ENCODE results near the gene ZSCAN32. TPM values are rescaled to one million over a fixed set of nuclear protein-coding genes. Genes with fewer than 3 reads are reported as not detected.

The ZSCAN32 gene
- total RNA-seq, 3 donors from 2014 or later (not counting 1 experiment from before 2014, with no cell fraction given): 7.5 to 14.2 (median 14.1) TPM

- intact Hi-C loops (cut with micrococcal nuclease): loop anchor here (10.0 kb wide), 1 partner anchor 59 kb away; the partner anchor contains the start of genes TIGD7 and ZNF75A
- peak in 1 of 2 donors; percentile 6 for DNase-seq
Measured at GRCh38 chr16:3363793-3364192, 37.0 kb downstream of the ZSCAN32 start.

GRCh38 chr16:3362931-3363330 lies 37.9 kb downstream of the ZSCAN32 start:
- DNase-seq: no peak
- Mint-ChIP-seq H3K9me3 (peaks cover 0 to 5% of the 10 kb centered on the region in 2 donors), H3K4me3 (no peak overlapping the region), H3K4me1 (peaks cover 0 to 10% of the 10 kb centered on the region in 2 donors), H3K27me3 (ENCODE audit: low read depth in 2 of 2) (peaks cover 16 to 34% of the 10 kb centered on the region in 2 donors), H3K27ac (no peak overlapping the region), H3K36me3 (peaks cover 18% of the 10 kb centered on the region)
- no peak for TF ChIP-seq CTCF (IDR thresholded peaks at IDR 0.05)
- no peak overlapping the region for H3K4me3 ChIP-seq (ENCODE audit: low read length)
- peaks cover 16% of the 10 kb centered on the region for H3K4me1 ChIP-seq (ENCODE audit: control insufficient read depth, insufficient read depth, low read length)
- peaks cover 12% of the 10 kb centered on the region for H3K27me3 ChIP-seq (ENCODE audit: control insufficient read depth, insufficient read depth, low read length)
- H3K9me3 ChIP-seq (ENCODE audit: control insufficient read depth, insufficient read depth, low read length): peaks cover 34% of the 10 kb centered on the region
- intact Hi-C loops (cut with micrococcal nuclease): loop anchor here (10.0 kb wide), 1 partner anchor 58 kb away; the partner anchor contains the start of genes TIGD7 and ZNF75A
- ATAC-seq: no peak
- no peak overlapping the region for H3K27ac ChIP-seq (ENCODE audit: low read length)
- H3K36me3 ChIP-seq (ENCODE audit: control insufficient read depth, insufficient read depth, low read length): no peaks in the 10 kb centered on the region

More at GRCh38 chr16:3363793-3364192, 37.0 kb downstream of the ZSCAN32 start:
- Mint-ChIP-seq H3K4me1 (peaks cover 0 to 10% of the 10 kb centered on the region in 2 donors), H3K9me3 (peaks cover 0 to 5% of the 10 kb centered on the region in 2 donors), H3K27ac (no peak overlapping the region), H3K36me3 (peaks cover 18% of the 10 kb centered on the region), H3K27me3 (ENCODE audit: low read depth in 2 of 2) (peaks cover 16 to 31% of the 10 kb centered on the region in 2 donors), H3K4me3 (no peak overlapping the region)
- Histone ChIP-seq H3K27ac (ENCODE audit: low read length) (no peak overlapping the region), H3K27me3 (ENCODE audit: control insufficient read depth, insufficient read depth, low read length) (peaks cover 12% of the 10 kb centered on the region), H3K4me1 (ENCODE audit: control insufficient read depth, insufficient read depth, low read length) (peaks cover 16% of the 10 kb centered on the region), H3K4me3 (ENCODE audit: low read length) (no peak overlapping the region), H3K9me3 (ENCODE audit: control insufficient read depth, insufficient read depth, low read length) (peaks cover 34% of the 10 kb centered on the region), H3K36me3 (ENCODE audit: control insufficient read depth, insufficient read depth, low read length) (no peaks in the 10 kb centered on the region)
- ATAC-seq: no peak
- no peak for TF ChIP-seq CTCF (IDR thresholded peaks at IDR 0.05)
- 96% methylated on average over 7 of the region's 7 CpGs for WGBS (ENCODE audit: insufficient coverage)

- H3K4me1 Mint-ChIP-seq: peaks cover 0 to 3% of the 10 kb centered on the region in 2 donors
- Histone ChIP-seq H3K9me3 (ENCODE audit: control insufficient read depth, insufficient read depth, low read length) (peaks cover 5% of the 10 kb centered on the region), H3K4me1 (ENCODE audit: control insufficient read depth, insufficient read depth, low read length) (no peaks in the 10 kb centered on the region), H3K36me3 (ENCODE audit: control insufficient read depth, insufficient read depth, low read length) (no peaks in the 10 kb centered on the region), H3K4me3 (ENCODE audit: low read length) (no peak overlapping the region), H3K27me3 (ENCODE audit: control insufficient read depth, insufficient read depth, low read length) (peaks cover 12% of the 10 kb centered on the region), H3K27ac (ENCODE audit: low read length) (no peak overlapping the region)
- peaks cover 20 to 52% of the 10 kb centered on the region in 2 donors for H3K27me3 Mint-ChIP-seq (ENCODE audit: low read depth in 2 of 2)
- TF ChIP-seq CTCF (IDR thresholded peaks at IDR 0.05): no peak
- DNase-seq: no peak
- WGBS (ENCODE audit: insufficient coverage): no CpG with 5 or more reads among the region's 1 CpG
- ATAC-seq: no peak
- H3K27ac Mint-ChIP-seq: no peak overlapping the region
- H3K36me3 Mint-ChIP-seq: peaks cover 24% of the 10 kb centered on the region
- H3K9me3 Mint-ChIP-seq: peaks cover 3 to 6% of the 10 kb centered on the region in 2 donors
- intact Hi-C loops (cut with micrococcal nuclease): no loop called here
- H3K4me3 Mint-ChIP-seq: no peak overlapping the region
Measured at GRCh38 chr16:3358871-3359270, 41.9 kb downstream of the ZSCAN32 start.

- H3K4me3 ChIP-seq (ENCODE audit: low read length): no peak overlapping the region
- Mint-ChIP-seq H3K27ac (no peak overlapping the region), H3K4me3 (no peak overlapping the region), H3K9me3 (peaks cover 3 to 6% of the 10 kb centered on the region in 2 donors), H3K27me3 (ENCODE audit: low read depth in 2 of 2) (peaks cover 12 to 42% of the 10 kb centered on the region in 2 donors), H3K36me3 (peaks cover 18% of the 10 kb centered on the region), H3K4me1 (peaks cover 0 to 3% of the 10 kb centered on the region in 2 donors)
- no peak for TF ChIP-seq CTCF (IDR thresholded peaks at IDR 0.05)
- H3K4me1 ChIP-seq (ENCODE audit: control insufficient read depth, insufficient read depth, low read length): no peaks in the 10 kb centered on the region
- WGBS (ENCODE audit: insufficient coverage): 93% methylated on average over 10 of the region's 10 CpGs
- ATAC-seq (no peak), DNase-seq (no peak)
- intact Hi-C loops (cut with micrococcal nuclease): no loop called here
- H3K36me3 ChIP-seq (ENCODE audit: control insufficient read depth, insufficient read depth, low read length): no peaks in the 10 kb centered on the region
- H3K27me3 ChIP-seq (ENCODE audit: control insufficient read depth, insufficient read depth, low read length): peaks cover 8% of the 10 kb centered on the region
- H3K27ac ChIP-seq (ENCODE audit: low read length): no peak overlapping the region
- H3K9me3 ChIP-seq (ENCODE audit: control insufficient read depth, insufficient read depth, low read length): peaks cover 2% of the 10 kb centered on the region
Measured at GRCh38 chr16:3356118-3356517, 44.7 kb downstream of the ZSCAN32 start.
